ENCODE results near the gene PIWIL4.
"Not testable (repeated sequence)": the region's sequence is repeated elsewhere in the genome, so short reads cannot be mapped to it uniquely, and the experiment has no call there.

The PIWIL4 gene

DNA sequence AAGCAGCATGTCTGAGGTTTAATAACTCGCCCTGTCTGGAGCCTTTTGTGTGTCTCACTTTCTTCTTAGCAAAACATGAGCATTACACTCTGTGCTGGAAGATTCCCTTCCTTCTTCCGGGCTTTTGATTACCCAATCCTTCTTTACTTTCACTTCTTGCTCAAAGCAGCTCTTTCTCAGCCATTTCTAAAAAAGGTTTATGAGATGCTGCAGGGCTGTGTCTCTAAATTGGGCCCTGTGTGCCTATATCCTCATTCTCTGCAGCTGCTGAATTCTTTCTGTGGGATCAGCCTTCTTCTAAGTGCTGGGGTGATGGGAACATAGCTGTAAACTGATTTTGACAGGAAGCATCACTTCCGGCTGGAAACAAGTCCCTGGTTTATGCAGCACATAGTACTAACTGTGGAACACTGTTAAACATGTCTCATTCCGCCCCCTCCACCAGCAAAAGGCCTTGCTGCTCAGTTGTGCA, 71.8 kb downstream of the PIWIL4 start:
- TF ChIP-seq, protein P1, sequence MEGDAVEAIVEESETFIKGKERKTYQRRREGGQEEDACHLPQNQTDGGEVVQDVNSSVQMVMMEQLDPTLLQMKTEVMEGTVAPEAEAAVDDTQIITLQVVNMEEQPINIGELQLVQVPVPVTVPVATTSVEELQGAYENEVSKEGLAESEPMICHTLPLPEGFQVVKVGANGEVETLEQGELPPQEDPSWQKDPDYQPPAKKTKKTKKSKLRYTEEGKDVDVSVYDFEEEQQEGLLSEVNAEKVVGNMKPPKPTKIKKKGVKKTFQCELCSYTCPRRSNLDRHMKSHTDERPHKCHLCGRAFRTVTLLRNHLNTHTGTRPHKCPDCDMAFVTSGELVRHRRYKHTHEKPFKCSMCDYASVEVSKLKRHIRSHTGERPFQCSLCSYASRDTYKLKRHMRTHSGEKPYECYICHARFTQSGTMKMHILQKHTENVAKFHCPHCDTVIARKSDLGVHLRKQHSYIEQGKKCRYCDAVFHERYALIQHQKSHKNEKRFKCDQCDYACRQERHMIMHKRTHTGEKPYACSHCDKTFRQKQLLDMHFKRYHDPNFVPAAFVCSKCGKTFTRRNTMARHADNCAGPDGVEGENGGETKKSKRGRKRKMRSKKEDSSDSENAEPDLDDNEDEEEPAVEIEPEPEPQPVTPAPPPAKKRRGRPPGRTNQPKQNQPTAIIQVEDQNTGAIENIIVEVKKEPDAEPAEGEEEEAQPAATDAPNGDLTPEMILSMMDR (IDR thresholded peaks at IDR 0.05; ENCODE audit: borderline replicate concordance, control extremely low read depth, extremely low read depth, insufficient read depth, missing control alignments), result no peak
- in situ Hi-C loops (cut with MboI; ENCODE audit: low sequenced_read_pairs, unreplicated experiment), result no loop called here
- no peak for DNase-seq (ENCODE audit: low spot score)

DNA sequence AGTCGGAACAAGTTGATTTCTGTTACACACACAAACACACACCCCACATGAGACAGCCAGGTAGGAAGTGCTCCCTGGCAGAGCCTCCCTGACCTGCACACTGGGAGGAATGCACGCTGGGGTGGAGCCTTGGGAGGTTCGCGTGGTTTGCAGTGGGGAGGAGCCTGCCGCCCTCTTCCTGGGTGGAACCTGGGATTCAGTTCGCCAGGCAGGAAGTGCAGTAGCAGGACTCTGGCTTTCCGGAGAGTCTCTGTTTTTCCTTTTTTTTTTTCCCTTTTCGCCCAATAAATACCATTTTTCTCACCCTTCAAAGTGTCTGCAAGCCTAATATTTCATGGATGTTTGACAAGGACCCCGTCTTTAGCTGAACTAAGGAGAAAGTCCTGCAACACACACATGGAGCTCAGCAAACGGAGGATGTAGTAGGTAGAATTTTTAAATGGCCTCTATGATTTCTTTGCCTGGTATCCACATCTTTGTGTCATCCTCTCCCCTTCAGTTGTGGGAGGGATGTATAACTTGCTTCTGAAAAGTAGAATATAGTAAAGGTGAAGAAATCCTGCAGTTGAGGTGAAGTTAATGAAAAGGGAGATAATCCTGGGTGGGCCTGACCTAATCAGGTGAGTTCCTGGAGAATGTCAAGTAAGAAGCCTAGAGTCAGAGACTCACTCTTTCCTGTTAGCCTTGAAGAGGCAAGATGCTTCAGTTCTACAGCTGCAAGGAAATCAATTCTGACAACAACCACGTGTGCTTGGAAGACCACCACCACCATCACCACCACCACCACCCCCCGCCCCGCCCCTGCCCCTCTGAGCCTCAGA, 72.9 kb downstream of the PIWIL4 start:
- in situ Hi-C loops (cut with MboI; ENCODE audit: low sequenced_read_pairs, unreplicated experiment), result no loop called here
- no peak for DNase-seq (ENCODE audit: low spot score)
- TF ChIP-seq, protein P1 (IDR thresholded peaks at IDR 0.05; ENCODE audit: borderline replicate concordance, control extremely low read depth, extremely low read depth, insufficient read depth, missing control alignments), result no peak

DNA sequence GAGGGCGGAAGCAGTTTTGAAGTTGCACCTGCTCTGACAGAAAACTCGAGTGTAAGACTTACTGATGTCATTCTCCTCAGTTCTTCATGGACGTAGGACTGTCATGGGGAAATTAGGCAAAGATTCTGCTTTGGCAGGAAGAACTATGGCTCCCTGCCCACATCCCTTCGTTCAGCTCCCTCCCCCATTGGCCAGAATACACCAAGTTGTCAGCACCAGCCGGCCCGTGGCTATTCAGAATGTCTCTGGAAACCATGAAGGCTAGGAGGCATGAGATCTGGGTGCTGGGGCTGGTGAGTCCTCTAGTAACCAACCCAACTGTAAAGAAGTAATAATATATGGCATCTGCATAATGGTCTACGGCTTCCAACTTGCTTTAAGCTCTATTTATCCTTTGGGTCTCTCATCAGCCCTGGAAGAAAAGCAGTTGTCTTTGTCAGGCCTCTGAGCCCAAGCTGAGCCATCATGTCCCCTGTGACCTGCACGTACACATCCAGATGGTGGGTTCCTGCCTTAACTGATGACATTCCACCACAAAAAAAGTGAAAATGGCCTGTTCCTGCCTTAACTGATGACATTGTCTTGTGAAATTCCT, 74.1 kb downstream of the PIWIL4 start:
- no peak for DNase-seq (ENCODE audit: low spot score)
- TF ChIP-seq, protein P1 (IDR thresholded peaks at IDR 0.05; ENCODE audit: borderline replicate concordance, control extremely low read depth, extremely low read depth, insufficient read depth, missing control alignments), result no peak
- in situ Hi-C loops (cut with MboI; ENCODE audit: low sequenced_read_pairs, unreplicated experiment), result no loop called here

DNA sequence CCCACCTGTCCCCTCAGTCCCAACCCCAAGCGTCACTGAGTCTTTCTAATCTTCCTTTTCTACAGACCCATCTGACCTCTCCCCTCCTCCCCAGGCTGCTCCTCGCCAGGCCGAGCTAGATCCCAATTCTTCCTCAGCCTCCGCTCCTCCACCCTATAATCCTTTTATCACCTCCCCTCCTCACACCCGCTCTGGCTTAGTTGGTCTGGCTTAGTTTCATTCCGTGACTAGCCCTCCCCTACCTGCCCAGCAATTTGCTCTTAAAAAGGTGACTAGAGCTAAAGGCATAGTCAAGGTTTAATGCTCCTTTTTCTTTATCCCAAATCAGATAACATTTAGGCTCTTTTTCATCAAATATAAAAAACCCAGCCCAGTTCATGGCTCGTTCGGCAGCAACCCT, 76.0 kb downstream of the PIWIL4 start:
- in situ Hi-C loops (cut with MboI; ENCODE audit: low sequenced_read_pairs, unreplicated experiment); DNase-seq (ENCODE audit: low spot score): not testable (repeated sequence)

DNA sequence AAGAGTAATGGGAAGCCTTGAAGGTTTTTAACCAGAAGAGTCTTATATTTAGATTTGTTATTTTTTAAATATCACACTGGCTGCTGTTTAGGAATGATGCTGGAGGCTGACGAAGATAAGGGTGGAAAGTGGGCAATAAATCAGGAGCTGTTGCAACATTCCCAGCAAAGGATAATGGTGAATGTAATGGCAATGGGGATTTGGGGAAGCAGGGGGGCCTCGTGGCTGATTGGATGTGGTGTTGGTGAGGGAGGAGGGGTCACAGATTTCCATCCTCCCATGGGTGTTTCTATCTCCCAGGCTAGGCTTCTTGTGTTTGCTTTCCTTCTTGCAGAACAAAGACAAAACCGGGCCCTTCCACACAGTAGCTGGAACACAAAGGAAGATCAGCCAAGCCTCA, 80.8 kb downstream of the PIWIL4 start:
- in situ Hi-C loops (cut with MboI; ENCODE audit: low sequenced_read_pairs, unreplicated experiment), result no loop called here

DNA sequence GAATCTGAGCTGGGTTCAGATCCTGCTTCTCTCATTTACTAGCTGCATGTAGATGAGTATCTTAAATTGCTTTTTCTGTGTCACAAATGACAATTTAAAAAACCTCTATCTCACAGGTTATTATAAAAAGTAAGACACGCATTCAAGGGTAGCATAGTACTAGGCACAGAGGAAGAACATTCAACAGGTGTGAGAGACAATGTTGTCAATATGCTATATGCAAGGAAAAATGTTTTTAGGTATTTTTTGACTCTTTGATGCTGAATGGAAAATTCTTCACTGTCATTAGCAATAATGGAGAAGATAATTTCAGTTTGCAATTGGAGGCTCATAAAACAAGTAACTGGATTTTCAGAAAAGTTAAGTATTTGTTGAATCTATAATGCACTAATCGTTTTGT, 81.6 kb downstream of the PIWIL4 start:
- DNase-seq (ENCODE audit: low spot score), result no peak
- TF ChIP-seq, protein P1 (IDR thresholded peaks at IDR 0.05; ENCODE audit: borderline replicate concordance, control extremely low read depth, extremely low read depth, insufficient read depth, missing control alignments), result no peak
- in situ Hi-C loops (cut with MboI; ENCODE audit: low sequenced_read_pairs, unreplicated experiment), result no loop called here

More for the DNA sequence above, 80.8 kb downstream of the PIWIL4 start:
- DNase-seq (ENCODE audit: low spot score), result no peak
- TF ChIP-seq, protein P1 (IDR thresholded peaks at IDR 0.05; ENCODE audit: borderline replicate concordance, control extremely low read depth, extremely low read depth, insufficient read depth, missing control alignments), result no peak

DNA sequence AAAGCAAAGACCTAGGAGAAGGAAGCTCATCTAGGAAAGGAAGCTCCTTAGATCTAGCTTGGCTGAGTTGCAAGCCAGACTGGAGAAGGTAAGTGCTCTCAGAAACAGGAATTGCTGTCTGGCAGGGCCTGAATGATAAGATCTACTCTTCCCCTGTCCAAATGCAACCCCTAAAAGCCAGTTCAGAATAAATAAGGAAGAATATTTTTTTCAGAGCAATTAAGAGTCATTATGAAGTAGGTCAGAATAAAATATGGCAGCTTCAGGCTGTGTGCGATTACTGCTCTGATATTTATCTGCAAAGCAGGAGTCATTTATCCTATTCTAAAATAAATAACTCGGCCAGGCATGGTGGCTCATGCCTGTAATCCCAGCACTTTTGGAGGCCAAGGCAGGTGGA, 82.1 kb downstream of the PIWIL4 start:
- in situ Hi-C loops (cut with MboI; ENCODE audit: low sequenced_read_pairs, unreplicated experiment), result no loop called here
- TF ChIP-seq, protein P1 (IDR thresholded peaks at IDR 0.05; ENCODE audit: borderline replicate concordance, control extremely low read depth, extremely low read depth, insufficient read depth, missing control alignments), result no peak
- DNase-seq (ENCODE audit: low spot score), result no peak

Data from GM13976 (cell line).